ENCODE results near the gene OPRPN.

DNA sequence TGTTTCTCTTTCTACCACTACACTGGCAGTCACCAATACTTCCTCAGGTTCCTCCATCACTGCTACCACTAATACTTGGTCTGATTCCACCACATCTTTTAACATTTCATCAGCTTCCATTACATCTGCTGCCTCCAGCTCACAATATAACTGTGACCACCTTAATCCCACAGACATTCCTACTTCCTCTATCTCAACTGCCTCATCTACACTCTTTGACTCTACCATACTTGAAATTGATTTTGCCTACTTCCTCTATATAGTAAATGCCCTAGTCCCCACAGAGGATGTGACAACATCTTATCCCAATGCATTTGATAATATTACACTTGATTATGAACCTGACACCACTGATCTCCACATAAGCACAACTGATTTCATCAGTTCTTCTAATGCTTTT lies 29.0 kb downstream of the OPRPN start:
- no peak for TF ChIP-seq CTCF (IDR thresholded peaks at IDR 0.05)
- TF ChIP-seq POLR2A (IDR thresholded peaks at IDR 0.05), result no peak

All from thyroid gland (tissue), 4 donors.